Heart right ventricle (tissue), 16 donors: ENCODE measurements around the gene POU2AF2. TPM values are rescaled to one million over a fixed set of nuclear protein-coding genes. Genes with fewer than 3 reads are reported as not detected.

Experiments
- ATAC-seq, 8 donors: fragments of 200-7000 bp; cut with Tn5 transposase; one replicate each; pipeline ENCODE4 v1.9.1; 2020; ENCODE audit warnings: mild to moderate bottlenecking in 8 of 8, moderate library complexity in 8 of 8, moderate number of reproducible peaks in 1 of 8
- DNase-seq, 2 donors: peaks; one replicate each; pipeline ENCODE4 v3.0.0-alpha.2; 2020
- H3K27ac ChIP-seq, 10 donors: fragments of 200-600 bp; sonication (generic) in 2 of 10; one replicate each; pipeline versions ENCODE4 v1.5.0 to v1.8.0; 2020 to 2022; ENCODE audit warnings: mild to moderate bottlenecking in 3 of 10
- H3K27me3 ChIP-seq, 7 donors: fragments of 200-600 bp; one replicate each; pipeline ENCODE4 v1.8.0; 2021 to 2022; ENCODE audit warnings: mild to moderate bottlenecking in 2 of 7
- H3K36me3 ChIP-seq, 9 donors: fragments of 200-600 bp; sonication (generic) in 1 of 9; one replicate each; pipeline versions ENCODE4 v1.5.0 to v1.8.0; 2020 to 2022; ENCODE audit warnings: mild to moderate bottlenecking in 2 of 9
- H3K4me1 ChIP-seq, 9 donors: fragments of 200-600 bp; sonication (generic) in 1 of 9; one replicate each; pipeline versions ENCODE4 v1.5.0 to v1.8.0; 2020 to 2022; ENCODE audit warnings: mild to moderate bottlenecking in 4 of 9
- H3K4me3 ChIP-seq, 10 donors: fragments of 200-600 bp; sonication (generic) in 2 of 10; one replicate each; pipeline versions ENCODE4 v1.5.0 to v1.8.0; 2020 to 2022; ENCODE audit warnings: mild to moderate bottlenecking in 7 of 10, moderate library complexity in 2 of 10
- H3K9me3 ChIP-seq, 11 donors: fragments of 200-600 bp in 10 of 11; sonication (generic) in 2 of 11; one replicate each; pipeline versions ENCODE4 v1.5.0 to v1.8.0; 2013 to 2022; ENCODE audit warnings: mild to moderate bottlenecking in 2 of 11, control low read depth in 1 of 11, moderate library complexity in 1 of 11
- CTCF ChIP-seq, 9 donors: fragments of 200-600 bp; sonication (generic) in 2 of 9; IDR thresholded peaks; one replicate each; pipeline versions ENCODE4 v1.5.0 to v1.8.0; 2021 to 2022; ENCODE audit warnings: antibody characterized with exemption in 9 of 9, mild to moderate bottlenecking in 5 of 9, moderate library complexity in 1 of 9
- WGBS, 2 donors: extraction: QIAGEN DNeasy Blood & Tissue Kit; methylation state at CpG; one replicate each; pipeline ENCODE4 v1.1.7; 2013; ENCODE audit warnings: inconsistent platforms in 1 of 2; 5-methylcytosine and 5-hydroxymethylcytosine counted together
- intact Hi-C, 10 donors: fragments of 100-400 bp; cut with DNase I; formaldehyde crosslinking; loops; one replicate each; pipeline versions ENCODE4 v1.11.1 to v1.14.2; 2022
- polyA plus RNA-seq, 2 donors: library from polyadenylated mRNA; stranded (reverse); fragments of 200-250 nt; gene quantifications; one replicate each; pipeline ENCODE4 v1.2.3, GENCODE V29; 2013
- total RNA-seq, 10 donors: library from RNA; stranded (reverse); fragmentation: NEBNext Ultra II Directional in 3 of 10; extraction: Animal tissue kit (Norgen Biotek cat#: 25700) in 3 of 10; gene quantifications; one replicate each; pipeline versions ENCODE4 v1.2.1 to v1.2.4, GENCODE V29; 2021 to 2023
- donor health status: Arrhythmogenic right ventricular cardiomyopathy.
- donor health status: ischemic (EF 13 %, LVEDD 7.1; RV severe dilation, severe dysfunction).
- donor health status: healthy with polysubstance abuse.
- donor health status: DM: no; HTN: yes; CAD: no.
- donor health status: DM: no; HTN: no; CAD: no.
- donor health status: ischemic (EF 25% LVEDD 6.9; RV normal size, moderate dysfunction).
- donor health status: ischemic (EF 25% LVEDD 5.7; RV mildly dilated, moderate dysfunction).
- donor health status: healthy.
- donor health status: DM: yes; HTN: yes; CAD: no.
- donor health status: Ischemic cardiomyopathy.
- donor health status: ischemic (EF 35%, LVEDD 5.7; RV mildly dilated, moderate dysfunction).
- donor health status: nonischemic (EF 11% LVEDD 7.7; RV severe dilation, severe dysfunction).
- donor health status: DM: yes; HTN: yes; CAD: no.
- donor health status: PGD.
- donor health status: ischemic (EF 29% LVEDD 5.4; RV normal size, mild dysfunction).
- donor health status: nonischemic (EF 23%, LVEDD 6.1; RV moderate dilation, normal function).

POU2AF2 gene
- total and polyA plus RNA-seq, 12 donors, result not detected

- no peak overlapping the region for H3K27ac ChIP-seq
- peaks cover 0 to 21% (median 9%) of the 10 kb centered on the region in 7 donors for H3K27me3 ChIP-seq
- H3K36me3 ChIP-seq, result no peaks in the 10 kb centered on the region
- ATAC-seq (no peak), DNase-seq (no peak)
- H3K9me3 ChIP-seq, result no peaks in the 10 kb centered on the region
- WGBS, 2 donors, result 74 to 77% methylated on average over 1 of the region's 1 CpG
- no peak overlapping the region for H3K4me3 ChIP-seq
- intact Hi-C loops, result loop anchor here in 5 of 10 donors (10.0 kb wide), 5 partner anchors 773 to 1033 kb away; no protein-coding TSS in a partner anchor
- no peak for TF ChIP-seq CTCF (IDR thresholded peaks at IDR 0.05)
- H3K4me1 ChIP-seq, result no peaks in the 10 kb centered on the region
Measured at GRCh38 chr11:111237926-111238325, 7.6 kb upstream of the POU2AF2 start.

GRCh38 chr11:111246956-111247355 is 1.4 kb downstream of the POU2AF2 start:
- TF ChIP-seq CTCF (IDR thresholded peaks at IDR 0.05), result no peak
- DNase-seq (no peak), ATAC-seq (no peak)
- Histone ChIP-seq H3K36me3 (no peaks in the 10 kb centered on the region), H3K4me3 (no peak overlapping the region), H3K27ac (no peak overlapping the region), H3K4me1 (no peaks in the 10 kb centered on the region), H3K27me3 (peaks cover 0 to 70% (median 39%) of the 10 kb centered on the region in 7 donors), H3K9me3 (no peaks in the 10 kb centered on the region)
- 50 to 82% methylated on average over 1 of the region's 1 CpG for WGBS, 2 donors
- intact Hi-C loops, result no loop called here

GRCh38 chr11:111250936-111251335 is 5.4 kb downstream of the POU2AF2 start:
- no peak for TF ChIP-seq CTCF (IDR thresholded peaks at IDR 0.05)
- DNase-seq, result no peak
- no peaks in the 10 kb centered on the region for H3K9me3 ChIP-seq
- ATAC-seq, result no peak
- no peak overlapping the region for H3K4me3 ChIP-seq
- peaks cover 0 to 44% (median 17%) of the 10 kb centered on the region in 7 donors for H3K27me3 ChIP-seq
- H3K4me1 ChIP-seq, result no peaks in the 10 kb centered on the region
- intact Hi-C loops, result no loop called here
- no peak overlapping the region for H3K27ac ChIP-seq
- H3K36me3 ChIP-seq, result no peaks in the 10 kb centered on the region
- 55 to 61% methylated on average over 2 of the region's 2 CpGs for WGBS, 2 donors

GRCh38 chr11:111253131-111253530 is 7.6 kb downstream of the POU2AF2 start:
- intact Hi-C loops, result no loop called here
- Histone ChIP-seq H3K27ac (no peak overlapping the region), H3K4me3 (no peak overlapping the region), H3K9me3 (no peaks in the 10 kb centered on the region), H3K4me1 (no peaks in the 10 kb centered on the region), H3K27me3 (peaks cover 0 to 50% (median 20%) of the 10 kb centered on the region in 7 donors), H3K36me3 (no peaks in the 10 kb centered on the region)
- 72 to 87% methylated on average over 1 of the region's 1 CpG for WGBS, 2 donors
- ATAC-seq, result no peak
- no peak for TF ChIP-seq CTCF (IDR thresholded peaks at IDR 0.05)
- DNase-seq, result no peak
